Astrocyte of the cerebellum (primary cell): ENCODE measurements around the gene SH3TC2.

Source experiments
- DNase-seq: peaks from one replicate; pipeline ENCODE4 v3.0.0-alpha.2; 2011; ENCODE audit warnings: low read depth
- H3K4me3 ChIP-seq: 2 replicates; pipeline ENCODE4 v1.5.1; 2011; ENCODE audit warnings: mild to moderate bottlenecking, low read depth, low read length, moderate library complexity
- CTCF ChIP-seq: IDR thresholded peaks from 2 replicates; pipeline ENCODE4 v1.5.1; 2012; ENCODE audit warnings: low read length, low read depth, moderate library complexity, mild to moderate bottlenecking; ENCODE audit errors: missing control alignments
- in situ Hi-C: cut with HindIII; loops from 2 replicates; pipeline ENCODE4 v1.10.0; 2017; ENCODE audit warnings: low sequenced_read_pairs

The SH3TC2 gene

GRCh38 chr5:149004559-149004958 is 58.3 kb downstream of the SH3TC2 start:
- in situ Hi-C loops, result no loop called here
- no peak overlapping the region for H3K4me3 ChIP-seq
- no peak for DNase-seq
- TF ChIP-seq CTCF, result no peak

GRCh38 chr5:149002761-149003689 is 59.8 kb downstream of the SH3TC2 start:
- no peak for DNase-seq
- peak; percentile 18 for TF ChIP-seq CTCF
- in situ Hi-C loops, result no loop called here

GRCh38 chr5:149002053-149002452 is 60.8 kb downstream of the SH3TC2 start:
- no peak overlapping the region for H3K4me3 ChIP-seq
- DNase-seq, result peak; percentile 100
- in situ Hi-C loops, result no loop called here
- TF ChIP-seq CTCF, result no peak

More at GRCh38 chr5:149002761-149003689, 59.8 kb downstream of the SH3TC2 start:
- no peak overlapping the region for H3K4me3 ChIP-seq

GRCh38 chr5:149001162-149001561 is 61.7 kb downstream of the SH3TC2 start:
- no peak for TF ChIP-seq CTCF
- DNase-seq, result no peak
- in situ Hi-C loops, result no loop called here
- H3K4me3 ChIP-seq, result no peak overlapping the region

GRCh38 chr5:148999741-149000140 is 63.1 kb downstream of the SH3TC2 start:
- DNase-seq, result no peak
- in situ Hi-C loops, result loop anchor here (5.0 to 25.0 kb wide), 3 partner anchors 65 to 262 kb away; no protein-coding TSS in a partner anchor
- no peak for TF ChIP-seq CTCF
- no peak overlapping the region for H3K4me3 ChIP-seq

- no peak overlapping the region for H3K4me3 ChIP-seq
- DNase-seq, result no peak
- peak; percentile 62 for TF ChIP-seq CTCF
- in situ Hi-C loops, result loop anchor here (5.0 to 25.0 kb wide), 3 partner anchors 63 to 261 kb away; no protein-coding TSS in a partner anchor
Measured at GRCh38 chr5:148998174-148998797, 64.6 kb downstream of the SH3TC2 start.
